ENCODE results near the gene ARHGAP31. TPM values are rescaled to one million over a fixed set of nuclear protein-coding genes. Genes with fewer than 3 reads are reported as not detected.

Gene ARHGAP31
- total RNA-seq, 1 experiment from 2014 or later = 12.0 TPM

DNA sequence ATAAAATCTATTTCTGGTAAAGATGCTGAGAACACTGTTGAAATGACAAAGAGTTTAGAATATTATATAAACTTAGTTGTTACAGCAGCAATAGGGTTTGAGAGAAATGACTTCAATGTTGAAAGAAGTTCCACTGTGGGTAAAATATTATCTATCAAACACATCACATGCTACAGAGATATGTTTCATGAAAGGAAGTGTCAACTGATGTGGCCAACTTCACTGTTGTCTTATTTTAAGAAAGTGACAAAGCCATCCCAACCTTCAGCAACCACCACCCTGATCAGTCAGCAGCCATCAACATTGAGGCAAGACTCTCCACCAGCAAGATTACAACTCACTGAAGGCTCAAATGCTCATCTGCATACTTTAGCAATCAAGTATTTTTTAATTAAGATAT is 149.0 kb downstream of the ARHGAP31 start:
- DNase-seq (ENCODE audit: low spot score) = no peak
- H3K4me3 ChIP-seq (ENCODE audit: low read depth, low read length, poor library complexity, severe bottlenecking) = no peak overlapping the region
- no TSS peak for BruUV-seq (replicated peaks)
- no peak for TF ChIP-seq EZH2 (IDR thresholded peaks at IDR 0.05; ENCODE audit: borderline replicate concordance, low read depth, low read length, poor library complexity, severe bottlenecking)
- TF ChIP-seq, protein P1, sequence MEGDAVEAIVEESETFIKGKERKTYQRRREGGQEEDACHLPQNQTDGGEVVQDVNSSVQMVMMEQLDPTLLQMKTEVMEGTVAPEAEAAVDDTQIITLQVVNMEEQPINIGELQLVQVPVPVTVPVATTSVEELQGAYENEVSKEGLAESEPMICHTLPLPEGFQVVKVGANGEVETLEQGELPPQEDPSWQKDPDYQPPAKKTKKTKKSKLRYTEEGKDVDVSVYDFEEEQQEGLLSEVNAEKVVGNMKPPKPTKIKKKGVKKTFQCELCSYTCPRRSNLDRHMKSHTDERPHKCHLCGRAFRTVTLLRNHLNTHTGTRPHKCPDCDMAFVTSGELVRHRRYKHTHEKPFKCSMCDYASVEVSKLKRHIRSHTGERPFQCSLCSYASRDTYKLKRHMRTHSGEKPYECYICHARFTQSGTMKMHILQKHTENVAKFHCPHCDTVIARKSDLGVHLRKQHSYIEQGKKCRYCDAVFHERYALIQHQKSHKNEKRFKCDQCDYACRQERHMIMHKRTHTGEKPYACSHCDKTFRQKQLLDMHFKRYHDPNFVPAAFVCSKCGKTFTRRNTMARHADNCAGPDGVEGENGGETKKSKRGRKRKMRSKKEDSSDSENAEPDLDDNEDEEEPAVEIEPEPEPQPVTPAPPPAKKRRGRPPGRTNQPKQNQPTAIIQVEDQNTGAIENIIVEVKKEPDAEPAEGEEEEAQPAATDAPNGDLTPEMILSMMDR (conservative IDR thresholded peaks at IDR 0.05; ENCODE audit: low read depth, low read length) = no peak
- no peaks in the 10 kb centered on the region for H3K9me3 ChIP-seq (ENCODE audit: low read depth, low read length, poor library complexity, severe bottlenecking)
- peaks cover 44% of the 10 kb centered on the region for H3K36me3 ChIP-seq (ENCODE audit: insufficient read depth, low read length, poor library complexity, severe bottlenecking)
- intact Hi-C loops (cut with micrococcal nuclease; ENCODE audit: unreplicated experiment) = no loop called here
- ChIA-PET CTCF (no interaction called here), POLR2A (ENCODE audit: low non-redundant PET) (no interaction called here)
- H3K27ac ChIP-seq (ENCODE audit: low read depth, low read length, poor library complexity, severe bottlenecking) = no peak overlapping the region
- H3K4me1 ChIP-seq (ENCODE audit: insufficient read depth, low read length, poor library complexity, severe bottlenecking) = no peaks in the 10 kb centered on the region
- no peaks in the 10 kb centered on the region for H3K27me3 ChIP-seq (replicated peaks; ENCODE audit: insufficient read depth, low read depth, low read length, poor library complexity)

DNA sequence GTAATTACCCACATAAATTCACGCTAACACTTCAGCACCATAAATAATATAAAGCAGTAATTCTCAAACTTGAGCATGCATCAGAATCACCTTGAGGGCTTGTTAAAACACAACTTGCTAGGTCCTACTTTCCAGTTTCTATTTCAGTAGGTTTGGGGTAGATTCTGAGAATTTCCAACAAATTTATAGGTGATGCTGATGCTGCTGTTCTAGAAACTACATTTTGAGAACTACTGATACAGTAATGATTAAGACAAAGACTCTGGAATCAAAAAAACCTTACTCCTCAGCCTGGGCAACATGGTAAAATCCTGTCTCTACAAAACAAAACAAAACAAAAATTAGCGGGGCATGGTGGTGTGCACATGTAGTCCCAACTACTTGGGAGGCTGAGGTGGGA is 150.4 kb downstream of the ARHGAP31 start:
- intact Hi-C loops (cut with micrococcal nuclease; ENCODE audit: unreplicated experiment) = no loop called here
- POLR2A ChIA-PET (ENCODE audit: low non-redundant PET) = no interaction called here
- no peaks in the 10 kb centered on the region for H3K9me3 ChIP-seq (ENCODE audit: low read depth, low read length, poor library complexity, severe bottlenecking)

DNA sequence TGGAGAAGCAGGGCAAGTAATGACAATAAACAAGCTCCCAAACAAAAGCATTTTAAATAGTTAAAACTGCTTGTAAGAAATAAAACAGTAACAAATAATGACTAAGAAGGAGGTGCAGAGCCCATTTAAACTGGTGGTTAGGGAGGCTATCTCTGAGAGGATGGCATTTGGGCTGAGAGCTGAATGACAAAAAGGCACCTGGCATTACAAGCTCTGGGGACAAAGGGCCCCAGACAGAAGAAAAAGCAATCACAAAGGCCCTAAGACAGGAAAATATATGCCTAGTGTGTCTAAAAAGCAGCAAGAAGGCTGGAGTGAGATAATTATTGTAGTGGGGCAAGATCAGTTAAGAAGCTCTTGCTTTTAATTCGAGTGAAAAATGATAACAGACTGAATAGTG is 159.6 kb downstream of the ARHGAP31 start:
- H3K27me3 ChIP-seq (replicated peaks; ENCODE audit: insufficient read depth, low read depth, low read length, poor library complexity) = no peaks in the 10 kb centered on the region
- intact Hi-C loops (cut with micrococcal nuclease; ENCODE audit: unreplicated experiment) = no loop called here
- no peak overlapping the region for H3K27ac ChIP-seq (ENCODE audit: low read depth, low read length, poor library complexity, severe bottlenecking)
- H3K36me3 ChIP-seq (ENCODE audit: insufficient read depth, low read length, poor library complexity, severe bottlenecking) = peaks cover 89% of the 10 kb centered on the region
- ChIA-PET POLR2A (ENCODE audit: low non-redundant PET) (no interaction called here), CTCF (no interaction called here)
- H3K4me1 ChIP-seq (ENCODE audit: insufficient read depth, low read length, poor library complexity, severe bottlenecking) = no peaks in the 10 kb centered on the region
- TF ChIP-seq, protein P1 (conservative IDR thresholded peaks at IDR 0.05; ENCODE audit: low read depth, low read length) = no peak
- no peak for TF ChIP-seq EZH2 (IDR thresholded peaks at IDR 0.05; ENCODE audit: borderline replicate concordance, low read depth, low read length, poor library complexity, severe bottlenecking)
- DNase-seq (ENCODE audit: low spot score) = no peak
- H3K4me3 ChIP-seq (ENCODE audit: low read depth, low read length, poor library complexity, severe bottlenecking) = no peak overlapping the region
- no TSS peak for BruUV-seq (replicated peaks)
- H3K9me3 ChIP-seq (ENCODE audit: low read depth, low read length, poor library complexity, severe bottlenecking) = no peaks in the 10 kb centered on the region

More for the DNA sequence above, 150.4 kb downstream of the ARHGAP31 start:
- Histone ChIP-seq H3K27me3 (replicated peaks; ENCODE audit: insufficient read depth, low read depth, low read length, poor library complexity) (no peaks in the 10 kb centered on the region), H3K4me3 (ENCODE audit: low read depth, low read length, poor library complexity, severe bottlenecking) (no peak overlapping the region), H3K27ac (ENCODE audit: low read depth, low read length, poor library complexity, severe bottlenecking) (no peak overlapping the region), H3K36me3 (ENCODE audit: insufficient read depth, low read length, poor library complexity, severe bottlenecking) (peaks cover 50% of the 10 kb centered on the region), H3K4me1 (ENCODE audit: insufficient read depth, low read length, poor library complexity, severe bottlenecking) (no peaks in the 10 kb centered on the region)
- BruUV-seq (replicated peaks) = no TSS peak
- no peak for TF ChIP-seq EZH2 (IDR thresholded peaks at IDR 0.05; ENCODE audit: borderline replicate concordance, low read depth, low read length, poor library complexity, severe bottlenecking)
- TF ChIP-seq, protein P1 (conservative IDR thresholded peaks at IDR 0.05; ENCODE audit: low read depth, low read length) = no peak
- no peak for DNase-seq (ENCODE audit: low spot score)
- CTCF ChIA-PET = no interaction called here
